IMR-90 (cell line): ENCODE measurements around the gene LENG1. TPM values are rescaled to one million over a fixed set of nuclear protein-coding genes. Genes with fewer than 3 reads are reported as not detected.
"Not testable (repeated sequence)": the region's sequence is repeated elsewhere in the genome, so short reads cannot be mapped to it uniquely, and the experiment has no call there.

Source experiments
- ATAC-seq: fragments of 200-7000 bp; cut with Tn5 transposase; 2 replicates; pipeline ENCODE4 v1.9.1; 2020; ENCODE audit warnings: low read depth, mild to moderate bottlenecking, moderate library complexity
- BruUV-seq: library from RNA; stranded (reverse); fragments of 400-500 nt; replicated peaks from 2 replicates; lab custom pipeline; 2021; lab: Mats Ljungman, UMichigan
- CTCF ChIA-PET: fragments of 300-600 bp; formaldehyde crosslinking; extraction: SDS; loops from one replicate; lab custom pipeline; 2021; ENCODE audit warnings: antibody characterized with exemption; lab: Yijun Ruan, JAX
- POLR2A ChIA-PET: fragments of 300-600 bp; sonication (Branson Sonifier 250); formaldehyde crosslinking; loops from one replicate; lab custom pipeline; 2022; ENCODE audit warnings: antibody characterized with exemption; ENCODE audit not compliant: unreplicated experiment; lab: Charles Lee
- DNase-seq: peaks from one replicate; pipeline ENCODE4 v3.0.0; 2013
- H2AFZ ChIP-seq: replicated peaks from 2 replicates; pipeline ENCODE3; 2013; ENCODE audit warnings: low read length, mild to moderate bottlenecking; ENCODE audit not compliant: poor library complexity
- H2AK5ac ChIP-seq: 2 replicates; pipeline ENCODE4 v1.6.1; 2013; ENCODE audit warnings: low read depth, low read length, inconsistent platforms
- H2AK9ac ChIP-seq: replicated peaks from 2 replicates; pipeline ENCODE3; 2013; ENCODE audit warnings: mild to moderate bottlenecking, low read depth, low read length, moderate library complexity; ENCODE audit not compliant: poor library complexity
- H2BK120ac ChIP-seq: 2 replicates; pipeline ENCODE4 v1.6.1; 2013; ENCODE audit warnings: low read depth, low read length, inconsistent platforms
- H2BK15ac ChIP-seq: 3 replicates; pipeline ENCODE4 v1.6.1; 2013; ENCODE audit warnings: low read depth, low read length, inconsistent platforms
- H2BK20ac ChIP-seq: 2 replicates; pipeline ENCODE4 v1.6.1; 2013; ENCODE audit warnings: low read depth, mild to moderate bottlenecking, inconsistent platforms, low read length, moderate library complexity
- H2BK5ac ChIP-seq: 2 replicates; pipeline ENCODE4 v1.6.1; 2013; ENCODE audit warnings: mild to moderate bottlenecking, low read depth, low read length, inconsistent platforms; ENCODE audit not compliant: poor library complexity, severe bottlenecking
- H3K14ac ChIP-seq: replicated peaks from 2 replicates; pipeline ENCODE4 v1.6.1; 2013; ENCODE audit warnings: low read depth, low read length, inconsistent platforms
- H3K18ac ChIP-seq: 2 replicates; pipeline ENCODE4 v1.6.1; 2013; ENCODE audit warnings: low read depth, low read length, control low read depth
- H3K23ac ChIP-seq: 2 replicates; pipeline ENCODE4 v1.6.1; 2013; ENCODE audit warnings: low read depth, low read length, inconsistent platforms
- H3K27ac ChIP-seq: 2 replicates; pipeline ENCODE4 v1.5.1; 2013; ENCODE audit warnings: mild to moderate bottlenecking, control low read depth, low read length; ENCODE audit not compliant: insufficient read depth
- H3K27me3 ChIP-seq: 2 replicates; pipeline ENCODE4 v1.6.1; 2013; ENCODE audit warnings: low read length; ENCODE audit not compliant: control insufficient read depth, insufficient read depth
- H3K36me3 ChIP-seq: 2 replicates; pipeline ENCODE4 v1.6.1; 2013; ENCODE audit warnings: low read length, mixed read lengths; ENCODE audit not compliant: control insufficient read depth, insufficient read depth
- H3K4ac ChIP-seq: 2 replicates; pipeline ENCODE4 v1.6.1; 2013; ENCODE audit warnings: low read depth, low read length, inconsistent platforms
- H3K4me1 ChIP-seq: 2 replicates; pipeline ENCODE4 v1.6.1; 2013; ENCODE audit warnings: low read length, mixed read lengths; ENCODE audit not compliant: control insufficient read depth, insufficient read depth
- H3K4me2 ChIP-seq: 2 replicates; pipeline ENCODE4 v1.6.1; 2013; ENCODE audit warnings: low read depth, mild to moderate bottlenecking, control low read depth, low read length, moderate library complexity
- H3K4me3 ChIP-seq: 2 replicates; pipeline ENCODE4 v1.5.1; 2013; ENCODE audit warnings: low read depth, mild to moderate bottlenecking, control low read depth, low read length, moderate library complexity; ENCODE audit not compliant: insufficient read depth
- H3K56ac ChIP-seq: 2 replicates; pipeline ENCODE4 v1.6.1; 2013; ENCODE audit warnings: low read length, inconsistent platforms; ENCODE audit not compliant: insufficient read depth; ENCODE audit errors: extremely low read depth
- H3K79me1 ChIP-seq, 2 experiments: 2 replicates each; pipeline ENCODE4 v1.6.1; 2013; ENCODE audit warnings: low read length in 2 of 2, inconsistent platforms in 1 of 2, low read depth in 1 of 2
- H3K9ac ChIP-seq: 2 replicates; pipeline ENCODE4 v1.6.1; 2013; ENCODE audit warnings: low read depth, low read length, control low read depth
- H3K9me1 ChIP-seq: 2 replicates; pipeline ENCODE4 v1.6.1; 2013; ENCODE audit warnings: low read length, inconsistent platforms; ENCODE audit not compliant: insufficient read depth
- H3K9me3 ChIP-seq: 2 replicates; pipeline ENCODE4 v1.6.1; 2013; ENCODE audit warnings: low read length; ENCODE audit not compliant: control insufficient read depth, insufficient read depth
- H4K20me1 ChIP-seq: 2 replicates; pipeline ENCODE4 v1.6.1; 2013; ENCODE audit warnings: low read length, inconsistent platforms; ENCODE audit not compliant: insufficient read depth
- H4K5ac ChIP-seq: 2 replicates; pipeline ENCODE4 v1.6.1; 2013; ENCODE audit warnings: mild to moderate bottlenecking, low read depth, low read length, control low read depth
- H4K8ac ChIP-seq, 2 experiments: 2 replicates each; pipeline ENCODE4 v1.6.1; 2013; ENCODE audit warnings: low read depth in 2 of 2, low read length in 2 of 2, control low read depth in 1 of 2, inconsistent platforms in 1 of 2
- H4K91ac ChIP-seq: 2 replicates; pipeline ENCODE4 v1.6.1; 2013; ENCODE audit warnings: low read depth, low read length, inconsistent platforms; ENCODE audit not compliant: insufficient read depth
- CHD1 ChIP-seq: IDR thresholded peaks from 2 replicates; pipeline ENCODE4 v1.6.1; 2012; ENCODE audit warnings: low read depth, low read length, improper control_type of control experiment
- MAZ ChIP-seq: IDR thresholded peaks from 2 replicates; pipeline ENCODE4 v1.6.1; 2012; ENCODE audit warnings: low read depth, mild to moderate bottlenecking, low read length, improper control_type of control experiment, moderate library complexity, borderline replicate concordance
- RAD21 ChIP-seq: IDR thresholded peaks from 2 replicates; pipeline ENCODE4 v1.6.1; 2012; ENCODE audit warnings: low read length, improper control_type of control experiment
- RCOR1 ChIP-seq: IDR thresholded peaks from 2 replicates; pipeline ENCODE4 v1.6.1; 2012; ENCODE audit warnings: mild to moderate bottlenecking, low read length, improper control_type of control experiment; ENCODE audit not compliant: insufficient replicate concordance
- WGBS, 2 experiments: methylation state at CpG; one replicate each; pipeline versions ENCODE4 v1.1.5 to v1.1.7; 2013; ENCODE audit warnings: missing lambda C conversion rate in 2 of 2; ENCODE audit not compliant: insufficient read length in 1 of 2; ENCODE audit errors: extremely low coverage in 2 of 2; 5-methylcytosine and 5-hydroxymethylcytosine counted together
- dilution Hi-C: fragments of 300-500 bp; cut with HindIII; formaldehyde crosslinking; loops from one replicate; pipeline ENCODE4 v1.14.3; 2018; ENCODE audit warnings: low sequenced_read_pairs; ENCODE audit not compliant: unreplicated experiment
- in situ Hi-C: fragments of 300-500 bp; cut with MboI; formaldehyde crosslinking; loops from 3 replicates; pipeline ENCODE4 v1.14.3; 2019; ENCODE audit warnings: low sequenced_read_pairs, inconsistent platforms, mixed read lengths
- intact Hi-C: fragments of 100-400 bp; cut with micrococcal nuclease; formaldehyde crosslinking; loops from 2 replicates; pipeline ENCODE4 v1.10.0; 2022
- polyA plus RNA-seq, 3 experiments: library from polyadenylated mRNA; depleted of rRNA; stranded (reverse); fragments of >200 nt; gene quantifications; 2 replicates each; pipeline ENCODE4 v1.2.3, GENCODE V29; 2012; ENCODE audit warnings: low replicate concordance in 1 of 3
- total RNA-seq: library from RNA; depleted of rRNA; stranded (reverse); fragments of >200 nt; gene quantifications from 2 replicates; pipeline ENCODE4 v1.2.3, GENCODE V29; 2012
- TF ChIP-seq, protein P1 (sequence below): fragments of 150-350 bp; IDR thresholded peaks from 2 replicates; pipeline ENCODE4 v1.6.1; 2017; ENCODE audit warnings: mild to moderate bottlenecking, antibody characterized with exemption, low read length, low read depth

Gene LENG1
- total and polyA plus RNA-seq, 2 of the 4 experiments (the other 2 are of a cell fraction) = 2.7 to 5.3 TPM

DNA sequence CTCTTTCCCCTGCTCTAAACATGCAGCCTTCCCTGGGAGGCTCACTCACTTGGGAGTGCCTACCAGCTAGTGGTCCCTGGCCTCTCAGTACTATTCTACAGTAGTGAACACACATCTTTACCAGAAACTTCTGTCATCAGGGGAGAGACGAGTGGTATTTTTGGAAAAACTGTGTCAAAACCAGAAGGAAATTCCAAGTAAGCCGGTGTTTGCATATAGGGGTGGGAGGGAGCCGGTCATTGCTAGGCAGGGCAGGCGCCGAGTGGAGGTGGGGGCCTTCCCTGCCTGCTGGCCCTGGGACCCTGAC is 48.1 kb upstream of the LENG1 start:
- 92% methylated on average over 2 of the region's 5 CpGs; no CpG with 5 or more reads in 1 of the 2 experiments for WGBS, 2 experiments
- no peak overlapping the region for H2BK15ac ChIP-seq
- no peak overlapping the region for H3K18ac ChIP-seq
- intact Hi-C loops (no loop called here), dilution Hi-C loops (no loop called here), in situ Hi-C loops (loop anchor here (10.0 kb wide), 1 partner anchor 247 kb away; no protein-coding TSS in a partner anchor)
- H3K4me1 ChIP-seq = peaks cover 35% of the 10 kb centered on the region
- no TSS peak for BruUV-seq
- POLR2A ChIA-PET = interaction anchor here (1.5 kb wide), 1 partner anchor 18 kb away, joined by 6 read pairs; the partner anchor contains the start of gene MBOAT7
- H2BK120ac ChIP-seq = no peak overlapping the region
- H3K27me3 ChIP-seq = no peaks in the 10 kb centered on the region
- H3K9ac ChIP-seq = no peak overlapping the region
- no peak overlapping the region for H3K4ac ChIP-seq
- no peak overlapping the region for H2AFZ ChIP-seq
- H3K14ac ChIP-seq = no peak overlapping the region
- CTCF ChIA-PET = no interaction called here
- H3K56ac ChIP-seq = no peak overlapping the region
- H3K27ac ChIP-seq = peak overlapping the region; percentile 5; the same call in 1 of the 2 replicates
- H3K4me3 ChIP-seq = no peak overlapping the region
- TF ChIP-seq, protein P1, sequence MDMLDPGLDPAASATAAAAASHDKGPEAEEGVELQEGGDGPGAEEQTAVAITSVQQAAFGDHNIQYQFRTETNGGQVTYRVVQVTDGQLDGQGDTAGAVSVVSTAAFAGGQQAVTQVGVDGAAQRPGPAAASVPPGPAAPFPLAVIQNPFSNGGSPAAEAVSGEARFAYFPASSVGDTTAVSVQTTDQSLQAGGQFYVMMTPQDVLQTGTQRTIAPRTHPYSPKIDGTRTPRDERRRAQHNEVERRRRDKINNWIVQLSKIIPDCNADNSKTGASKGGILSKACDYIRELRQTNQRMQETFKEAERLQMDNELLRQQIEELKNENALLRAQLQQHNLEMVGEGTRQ = no peak
- no peak for TF ChIP-seq RCOR1
- TF ChIP-seq MAZ = no peak
- no peak for TF ChIP-seq RAD21
- TF ChIP-seq CHD1 = no peak
- no peak overlapping the region for H4K8ac ChIP-seq
- H3K79me1 ChIP-seq = peaks cover 8 to 76% of the 10 kb centered on the region in 2 experiments
- no peak for ATAC-seq
- H2BK5ac ChIP-seq = no peak overlapping the region
- no peak overlapping the region for H3K23ac ChIP-seq
- H4K91ac ChIP-seq = no peak overlapping the region
- no peak for DNase-seq
- peaks cover 30% of the 10 kb centered on the region for H3K9me1 ChIP-seq
- H2AK9ac ChIP-seq = no peak overlapping the region
- no peaks in the 10 kb centered on the region for H3K9me3 ChIP-seq
- H3K4me2 ChIP-seq = no peak overlapping the region; the same call in 1 of the 2 replicates
- no peak overlapping the region for H4K5ac ChIP-seq
- peaks cover 86% of the 10 kb centered on the region for H4K20me1 ChIP-seq
- no peak overlapping the region for H2BK20ac ChIP-seq
- H3K36me3 ChIP-seq = peaks cover 50% of the 10 kb centered on the region
- H2AK5ac ChIP-seq = no peak overlapping the region

DNA sequence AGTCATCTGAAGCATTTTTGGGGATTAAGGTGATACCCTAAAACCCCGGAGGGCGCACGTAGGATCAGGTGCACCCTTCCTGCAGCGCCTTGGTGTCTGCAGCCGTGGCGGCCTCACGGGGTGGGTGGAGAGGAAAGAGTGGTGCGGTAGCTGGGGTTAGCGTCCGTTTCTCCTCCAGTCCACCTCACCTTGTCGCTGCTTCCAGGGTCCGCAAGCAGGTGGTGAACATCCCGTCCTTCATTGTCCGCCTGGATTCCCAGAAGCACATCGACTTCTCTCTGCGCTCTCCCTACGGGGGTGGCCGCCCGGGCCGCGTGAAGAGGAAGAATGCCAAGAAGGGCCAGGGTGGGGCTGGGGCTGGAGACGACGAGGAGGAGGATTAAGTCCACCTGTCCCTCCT is 47.7 kb upstream of the LENG1 start:
- H3K56ac ChIP-seq, H2BK120ac ChIP-seq, H4K91ac ChIP-seq, H3K18ac ChIP-seq, H4K5ac ChIP-seq, H3K23ac ChIP-seq, CTCF ChIA-PET, H2AK5ac ChIP-seq, DNase-seq, H2BK15ac ChIP-seq, H3K27ac ChIP-seq, intact Hi-C loops, H3K14ac ChIP-seq, H3K4me2 ChIP-seq, H2AK9ac ChIP-seq, H3K27me3 ChIP-seq, H2BK5ac ChIP-seq, H3K4ac ChIP-seq, POLR2A ChIA-PET, H3K4me3 ChIP-seq, H3K9ac ChIP-seq, ATAC-seq, H4K8ac ChIP-seq, H2BK20ac ChIP-seq, H3K9me3 ChIP-seq, H2AFZ ChIP-seq, BruUV-seq, dilution Hi-C loops: not testable (repeated sequence)
- 85% methylated on average over 6 of the region's 23 CpGs; no CpG with 5 or more reads in 1 of the 2 experiments for WGBS, 2 experiments
- Histone ChIP-seq H3K4me1 (peaks cover 37% of the 10 kb centered on the region), H3K36me3 (peaks cover 53% of the 10 kb centered on the region), H3K79me1 (peaks cover 11 to 80% of the 10 kb centered on the region in 2 experiments), H3K9me1 (peaks cover 33% of the 10 kb centered on the region), H4K20me1 (peaks cover 91% of the 10 kb centered on the region)
- in situ Hi-C loops = loop anchor here (10.0 kb wide), 1 partner anchor 248 kb away; no protein-coding TSS in a partner anchor
